Endothelial cell of umbilical vein (primary cell): ENCODE data around the gene RECQL5.

ENCODE experiments used
- POLR2A ChIP-seq: IDR thresholded peaks from 2 replicates; pipeline ENCODE4 v1.6.1; 2012; ENCODE audit warnings: low read depth, mild to moderate bottlenecking, control low read depth, low read length
- POLR2AphosphoS5 ChIP-seq: IDR thresholded peaks from 2 replicates; pipeline ENCODE4 v1.6.1; 2012; ENCODE audit warnings: low read depth, mild to moderate bottlenecking, control low read depth, low read length, moderate library complexity; ENCODE audit not compliant: insufficient read depth
- TF ChIP-seq, protein P1 (sequence below), 2 donors: IDR thresholded peaks; 1 replicate in 1 of 2; 2 replicates in 1 of 2; pipeline ENCODE4 v1.5.1; 2011; ENCODE audit warnings: low read length in 2 of 2, mild to moderate bottlenecking in 2 of 2, moderate library complexity in 2 of 2, control low read depth in 1 of 2, inconsistent platforms in 1 of 2, low read depth in 1 of 2; ENCODE audit not compliant: insufficient read depth in 1 of 2; ENCODE audit errors: extremely low read depth in 1 of 2

DNA sequence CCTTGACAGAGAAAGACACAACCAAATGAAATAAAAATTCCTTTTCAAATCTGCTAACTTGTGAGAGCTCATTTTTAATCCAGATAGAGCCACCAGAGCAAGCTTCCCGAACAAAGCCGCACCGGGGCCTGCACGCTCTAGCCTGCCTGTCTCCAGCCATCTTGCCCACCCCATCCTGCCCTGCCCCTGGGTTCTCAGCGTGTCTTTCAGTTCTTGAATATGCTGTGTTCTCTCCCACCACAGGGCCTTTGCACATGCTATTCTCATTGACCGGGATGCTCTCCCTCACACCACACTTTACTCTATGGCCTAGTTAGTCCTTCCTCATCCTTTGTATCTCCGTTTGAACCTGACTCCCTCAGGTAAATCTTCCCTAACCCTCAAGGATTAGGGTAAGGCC, 19.0 kb downstream of the RECQL5 start:
- no peak for TF ChIP-seq POLR2AphosphoS5
- TF ChIP-seq, protein P1, sequence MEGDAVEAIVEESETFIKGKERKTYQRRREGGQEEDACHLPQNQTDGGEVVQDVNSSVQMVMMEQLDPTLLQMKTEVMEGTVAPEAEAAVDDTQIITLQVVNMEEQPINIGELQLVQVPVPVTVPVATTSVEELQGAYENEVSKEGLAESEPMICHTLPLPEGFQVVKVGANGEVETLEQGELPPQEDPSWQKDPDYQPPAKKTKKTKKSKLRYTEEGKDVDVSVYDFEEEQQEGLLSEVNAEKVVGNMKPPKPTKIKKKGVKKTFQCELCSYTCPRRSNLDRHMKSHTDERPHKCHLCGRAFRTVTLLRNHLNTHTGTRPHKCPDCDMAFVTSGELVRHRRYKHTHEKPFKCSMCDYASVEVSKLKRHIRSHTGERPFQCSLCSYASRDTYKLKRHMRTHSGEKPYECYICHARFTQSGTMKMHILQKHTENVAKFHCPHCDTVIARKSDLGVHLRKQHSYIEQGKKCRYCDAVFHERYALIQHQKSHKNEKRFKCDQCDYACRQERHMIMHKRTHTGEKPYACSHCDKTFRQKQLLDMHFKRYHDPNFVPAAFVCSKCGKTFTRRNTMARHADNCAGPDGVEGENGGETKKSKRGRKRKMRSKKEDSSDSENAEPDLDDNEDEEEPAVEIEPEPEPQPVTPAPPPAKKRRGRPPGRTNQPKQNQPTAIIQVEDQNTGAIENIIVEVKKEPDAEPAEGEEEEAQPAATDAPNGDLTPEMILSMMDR (IDR thresholded peaks at IDR 0.05; ENCODE audit: extremely low read depth in 1 of 2, insufficient read depth in 1 of 2, low read depth in 1 of 2, low read length in 2 of 2), result no peak
- no peak for TF ChIP-seq POLR2A
